Stomach smooth muscle (tissue), 2 donors: ENCODE results near the gene GPR183.
A peak's percentile ranks its signal among the peaks of the same experiment; 100 is the strongest.

Source experiments
- H3K27ac ChIP-seq: one replicate; pipeline ENCODE4 v1.7.0; 2013; ENCODE audit warnings: mild to moderate bottlenecking, low read length, inconsistent platforms
- H3K27me3 ChIP-seq, 2 donors: one replicate each; pipeline ENCODE4 v1.7.0; 2013; ENCODE audit warnings: low read length in 2 of 2; ENCODE audit not compliant: insufficient read depth in 2 of 2, control insufficient read depth in 1 of 2
- H3K36me3 ChIP-seq, 2 donors: one replicate each; pipeline ENCODE4 v1.7.0; 2013; ENCODE audit warnings: low read length in 2 of 2; ENCODE audit not compliant: control insufficient read depth in 2 of 2, insufficient read depth in 2 of 2
- H3K4me1 ChIP-seq: one replicate; pipeline ENCODE4 v1.7.0; 2013; ENCODE audit warnings: low read length; ENCODE audit not compliant: control insufficient read depth, insufficient read depth
- H3K4me3 ChIP-seq, 2 donors: one replicate each; pipeline ENCODE4 v1.7.0; 2013; ENCODE audit warnings: low read length in 2 of 2
- H3K9ac ChIP-seq, 2 donors: one replicate each; pipeline ENCODE4 v1.7.0; 2013; ENCODE audit warnings: low read length in 2 of 2, mild to moderate bottlenecking in 1 of 2
- H3K9me3 ChIP-seq, 2 donors: one replicate each; pipeline ENCODE4 v1.7.0; 2013; ENCODE audit warnings: low read length in 2 of 2; ENCODE audit not compliant: control insufficient read depth in 2 of 2
- donor health status: healthy.
- donor health status: Pancreatic carcinoma.

Gene GPR183

GRCh38 chr13:99294958-99295357 is 12.2 kb downstream of the GPR183 start:
- no peak overlapping the region for H3K4me3 ChIP-seq
- H3K9ac ChIP-seq, result no peak overlapping the region
- no peaks in the 10 kb centered on the region for H3K27me3 ChIP-seq
- H3K4me1 ChIP-seq, result no peaks in the 10 kb centered on the region
- H3K27ac ChIP-seq, result no peak overlapping the region
- H3K36me3 ChIP-seq, result peaks cover 13 to 17% of the 10 kb centered on the region in 2 donors
- no peaks in the 10 kb centered on the region for H3K9me3 ChIP-seq

- Histone ChIP-seq H3K9ac (no peak overlapping the region), H3K27ac (no peak overlapping the region), H3K9me3 (no peaks in the 10 kb centered on the region), H3K4me3 (no peak overlapping the region), H3K36me3 (peaks cover 14 to 17% of the 10 kb centered on the region in 2 donors), H3K27me3 (no peaks in the 10 kb centered on the region), H3K4me1 (no peaks in the 10 kb centered on the region)
Measured at GRCh38 chr13:99294198-99294597, 13.0 kb downstream of the GPR183 start.

GRCh38 chr13:99293178-99293577 is 14.0 kb downstream of the GPR183 start:
- Histone ChIP-seq H3K27me3 (no peaks in the 10 kb centered on the region), H3K9ac (no peak overlapping the region), H3K4me3 (no peak overlapping the region), H3K9me3 (no peaks in the 10 kb centered on the region), H3K4me1 (peaks cover 1% of the 10 kb centered on the region), H3K36me3 (peaks cover 14 to 17% of the 10 kb centered on the region in 2 donors), H3K27ac (no peak overlapping the region)

GRCh38 chr13:99290894-99291293 is 16.3 kb downstream of the GPR183 start:
- H3K36me3 ChIP-seq, result peaks cover 14 to 17% of the 10 kb centered on the region in 2 donors
- H3K4me3 ChIP-seq, result no peak overlapping the region
- no peaks in the 10 kb centered on the region for H3K9me3 ChIP-seq
- no peak overlapping the region for H3K9ac ChIP-seq
- H3K4me1 ChIP-seq, result peaks cover 8% of the 10 kb centered on the region
- H3K27me3 ChIP-seq, result no peaks in the 10 kb centered on the region
- no peak overlapping the region for H3K27ac ChIP-seq

GRCh38 chr13:99289674-99290337 is 17.4 kb downstream of the GPR183 start:
- H3K9me3 ChIP-seq, result no peaks in the 10 kb centered on the region
- H3K4me1 ChIP-seq, result peaks cover 12% of the 10 kb centered on the region
- no peak overlapping the region for H3K4me3 ChIP-seq
- peaks cover 4 to 10% of the 10 kb centered on the region in 2 donors for H3K36me3 ChIP-seq
- no peak overlapping the region for H3K27ac ChIP-seq
- no peaks in the 10 kb centered on the region for H3K27me3 ChIP-seq
- H3K9ac ChIP-seq, result no peak overlapping the region

- no peaks in the 10 kb centered on the region for H3K27me3 ChIP-seq
- no peak overlapping the region for H3K4me3 ChIP-seq
- H3K9ac ChIP-seq, result no peak overlapping the region
- no peaks in the 10 kb centered on the region for H3K9me3 ChIP-seq
- peaks cover 12% of the 10 kb centered on the region for H3K4me1 ChIP-seq
- peaks cover 4 to 9% of the 10 kb centered on the region in 2 donors for H3K36me3 ChIP-seq
- no peak overlapping the region for H3K27ac ChIP-seq
Measured at GRCh38 chr13:99289271-99289670, 17.9 kb downstream of the GPR183 start.

GRCh38 chr13:99288089-99288488 is 19.1 kb downstream of the GPR183 start:
- Histone ChIP-seq H3K9me3 (no peaks in the 10 kb centered on the region), H3K4me1 (peaks cover 12% of the 10 kb centered on the region), H3K27me3 (no peaks in the 10 kb centered on the region), H3K4me3 (no peak overlapping the region), H3K27ac (no peak overlapping the region), H3K36me3 (peaks cover under 1 to 4% of the 10 kb centered on the region in 2 donors), H3K9ac (no peak overlapping the region)

GRCh38 chr13:99287551-99287950 is 19.6 kb downstream of the GPR183 start:
- H3K9me3 ChIP-seq, result no peaks in the 10 kb centered on the region
- peaks cover 13% of the 10 kb centered on the region for H3K4me1 ChIP-seq
- peaks cover 0 to 4% of the 10 kb centered on the region in 2 donors for H3K36me3 ChIP-seq
- no peaks in the 10 kb centered on the region for H3K27me3 ChIP-seq
- no peak overlapping the region for H3K9ac ChIP-seq
- H3K27ac ChIP-seq, result no peak overlapping the region
- no peak overlapping the region for H3K4me3 ChIP-seq

GRCh38 chr13:99285432-99286182 is 21.6 kb downstream of the GPR183 start:
- Histone ChIP-seq H3K36me3 (peaks cover 0 to 4% of the 10 kb centered on the region in 2 donors), H3K4me1 (peaks cover 20% of the 10 kb centered on the region), H3K27me3 (no peaks in the 10 kb centered on the region), H3K9me3 (no peaks in the 10 kb centered on the region), H3K9ac (no peak overlapping the region), H3K4me3 (no peak overlapping the region), H3K27ac (peak overlapping the region; percentile 37)

GRCh38 chr13:99282264-99283231 is 24.7 kb downstream of the GPR183 start:
- Histone ChIP-seq H3K36me3 (no peaks in the 10 kb centered on the region), H3K9me3 (no peaks in the 10 kb centered on the region), H3K9ac (no peak overlapping the region), H3K4me3 (no peak overlapping the region), H3K27ac (no peak overlapping the region), H3K4me1 (peaks cover 13% of the 10 kb centered on the region), H3K27me3 (no peaks in the 10 kb centered on the region)
